Liver (tissue), 3 donors: Measurements from ENCODE around the gene ATP2B3.

Experiments used
- CTCF ChIP-seq: fragments of 150-350 bp; IDR thresholded peaks from 2 replicates; pipeline ENCODE4 v1.5.1; 2017; ENCODE audit warnings: improper control_type of control experiment, low read depth, low read length; ENCODE audit not compliant: missing input control
- FOXA1 ChIP-seq: IDR thresholded peaks from 2 replicates; pipeline ENCODE4 v1.6.1; 2016; ENCODE audit warnings: antibody characterized with exemption
- HNF4G ChIP-seq: IDR thresholded peaks from 2 replicates; pipeline ENCODE4 v1.6.1; 2016; ENCODE audit warnings: antibody characterized with exemption
- JUND ChIP-seq, 2 donors: IDR thresholded peaks; 2 replicates each; pipeline ENCODE4 v1.6.1; 2016; ENCODE audit warnings: antibody characterized with exemption in 2 of 2
- RAD21 ChIP-seq, 2 donors: IDR thresholded peaks; 2 replicates each; pipeline ENCODE4 v1.6.1; 2016; ENCODE audit warnings: antibody characterized with exemption in 2 of 2, mild to moderate bottlenecking in 2 of 2
- REST ChIP-seq: IDR thresholded peaks from 2 replicates; pipeline ENCODE4 v1.6.1; 2016; ENCODE audit warnings: antibody characterized with exemption, mild to moderate bottlenecking
- SP1 ChIP-seq: IDR thresholded peaks from 2 replicates; pipeline ENCODE4 v1.6.1; 2018; ENCODE audit warnings: antibody characterized with exemption, mild to moderate bottlenecking
- YY1 ChIP-seq: IDR thresholded peaks from 2 replicates; pipeline ENCODE4 v1.6.1; 2016; ENCODE audit warnings: antibody characterized with exemption, mild to moderate bottlenecking
- ZBTB33 ChIP-seq: IDR thresholded peaks from 2 replicates; pipeline ENCODE4 v1.6.1; 2016; ENCODE audit warnings: antibody characterized with exemption
- donor health status: healthy.
- donor health status: healthy.

- TF ChIP-seq FOXA1 (no peak), CTCF (no peak), SP1 (no peak), YY1 (no peak), ZBTB33 (no peak), HNF4G (no peak), REST (no peak), RAD21 (IDR thresholded peaks at IDR 0.05) (no peak), JUND (IDR thresholded peaks at IDR 0.05) (no peak)
Measured at GRCh38 chrX:153471663-153472280, 45.7 kb upstream of the ATP2B3 start.
